ENCODE results near the gene RANBP3L.
A peak's percentile ranks its signal among the peaks of the same experiment; 100 is the strongest.

The RANBP3L gene

GRCh38 chr5:36243653-36244052 lies 58.0 kb downstream of the RANBP3L start:
- in situ Hi-C loops (cut with MboI; ENCODE audit: low sequenced_read_pairs, unreplicated experiment): no loop called here
- DNase-seq (ENCODE audit: low spot score): no peak
- TF ChIP-seq, protein P1, sequence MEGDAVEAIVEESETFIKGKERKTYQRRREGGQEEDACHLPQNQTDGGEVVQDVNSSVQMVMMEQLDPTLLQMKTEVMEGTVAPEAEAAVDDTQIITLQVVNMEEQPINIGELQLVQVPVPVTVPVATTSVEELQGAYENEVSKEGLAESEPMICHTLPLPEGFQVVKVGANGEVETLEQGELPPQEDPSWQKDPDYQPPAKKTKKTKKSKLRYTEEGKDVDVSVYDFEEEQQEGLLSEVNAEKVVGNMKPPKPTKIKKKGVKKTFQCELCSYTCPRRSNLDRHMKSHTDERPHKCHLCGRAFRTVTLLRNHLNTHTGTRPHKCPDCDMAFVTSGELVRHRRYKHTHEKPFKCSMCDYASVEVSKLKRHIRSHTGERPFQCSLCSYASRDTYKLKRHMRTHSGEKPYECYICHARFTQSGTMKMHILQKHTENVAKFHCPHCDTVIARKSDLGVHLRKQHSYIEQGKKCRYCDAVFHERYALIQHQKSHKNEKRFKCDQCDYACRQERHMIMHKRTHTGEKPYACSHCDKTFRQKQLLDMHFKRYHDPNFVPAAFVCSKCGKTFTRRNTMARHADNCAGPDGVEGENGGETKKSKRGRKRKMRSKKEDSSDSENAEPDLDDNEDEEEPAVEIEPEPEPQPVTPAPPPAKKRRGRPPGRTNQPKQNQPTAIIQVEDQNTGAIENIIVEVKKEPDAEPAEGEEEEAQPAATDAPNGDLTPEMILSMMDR (IDR thresholded peaks at IDR 0.05; ENCODE audit: borderline replicate concordance, control extremely low read depth, extremely low read depth, insufficient read depth, missing control alignments): no peak

GRCh38 chr5:36242534-36243485 lies 58.9 kb downstream of the RANBP3L start:
- in situ Hi-C loops (cut with MboI; ENCODE audit: low sequenced_read_pairs, unreplicated experiment): no loop called here
- TF ChIP-seq, protein P1 (IDR thresholded peaks at IDR 0.05; ENCODE audit: borderline replicate concordance, control extremely low read depth, extremely low read depth, insufficient read depth, missing control alignments): no peak
- no peak for DNase-seq (ENCODE audit: low spot score)

DNA sequence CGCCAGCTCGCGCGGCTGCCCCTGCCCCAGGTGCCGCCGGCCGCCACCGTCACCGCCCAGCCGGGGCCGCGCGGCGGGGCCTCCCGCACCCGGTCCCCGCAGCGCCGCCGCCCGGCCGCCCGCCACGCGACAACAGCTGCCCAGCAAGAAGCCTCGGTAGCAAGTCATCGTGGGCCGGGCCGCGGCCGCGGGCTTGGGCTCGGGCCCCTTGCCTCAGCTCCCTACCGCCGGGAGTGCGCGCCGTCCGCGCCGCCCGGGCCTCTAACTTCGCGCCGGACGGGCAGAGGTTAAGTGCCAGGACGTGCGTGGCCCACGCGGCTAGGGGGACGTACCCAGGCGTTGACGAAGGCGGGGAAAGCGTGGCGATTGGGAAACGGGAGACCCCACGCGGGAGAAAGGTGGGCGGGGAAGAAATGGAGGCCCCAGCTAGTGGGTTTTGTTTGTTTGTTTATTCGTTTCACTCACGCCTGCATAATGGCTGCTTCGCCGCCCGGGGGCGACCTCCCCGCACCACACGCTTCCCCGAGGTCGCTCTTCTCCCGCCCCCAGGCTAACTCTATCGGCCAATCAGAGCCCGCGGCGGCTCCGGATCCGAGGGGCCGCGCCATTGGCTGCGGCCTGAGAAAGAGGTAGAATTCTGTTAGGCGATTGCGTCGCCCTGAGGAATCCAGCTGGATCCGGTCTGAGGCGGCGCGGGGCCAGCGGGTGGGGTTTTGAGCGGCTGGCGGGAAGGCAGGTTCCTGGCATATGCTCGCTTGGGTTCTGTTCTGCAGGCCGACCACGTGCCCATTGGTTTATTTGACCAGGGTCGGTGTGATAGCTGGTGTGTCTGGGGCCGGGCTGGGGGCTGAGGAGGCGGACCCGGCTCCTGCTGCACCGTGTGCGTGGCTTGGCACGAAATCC lies 59.8 kb downstream of the RANBP3L start, which contains the start of gene NADK2:
TSS of gene NADK2 (minus strand) at position 295 of the 903 bp plus-strand sequence. CDS start at position 168, 127 bp downstream.
- TF ChIP-seq, protein P1 (IDR thresholded peaks at IDR 0.05; ENCODE audit: borderline replicate concordance, control extremely low read depth, extremely low read depth, insufficient read depth, missing control alignments): peak; percentile 63
- in situ Hi-C loops (cut with MboI; ENCODE audit: low sequenced_read_pairs, unreplicated experiment): no loop called here
- peak; percentile 96 for DNase-seq (ENCODE audit: low spot score)

GRCh38 chr5:36240779-36241630 lies 60.7 kb downstream of the RANBP3L start:
- peak; percentile 69 for DNase-seq (ENCODE audit: low spot score)
- in situ Hi-C loops (cut with MboI; ENCODE audit: low sequenced_read_pairs, unreplicated experiment): no loop called here
- TF ChIP-seq, protein P1 (IDR thresholded peaks at IDR 0.05; ENCODE audit: borderline replicate concordance, control extremely low read depth, extremely low read depth, insufficient read depth, missing control alignments): no peak

DNA sequence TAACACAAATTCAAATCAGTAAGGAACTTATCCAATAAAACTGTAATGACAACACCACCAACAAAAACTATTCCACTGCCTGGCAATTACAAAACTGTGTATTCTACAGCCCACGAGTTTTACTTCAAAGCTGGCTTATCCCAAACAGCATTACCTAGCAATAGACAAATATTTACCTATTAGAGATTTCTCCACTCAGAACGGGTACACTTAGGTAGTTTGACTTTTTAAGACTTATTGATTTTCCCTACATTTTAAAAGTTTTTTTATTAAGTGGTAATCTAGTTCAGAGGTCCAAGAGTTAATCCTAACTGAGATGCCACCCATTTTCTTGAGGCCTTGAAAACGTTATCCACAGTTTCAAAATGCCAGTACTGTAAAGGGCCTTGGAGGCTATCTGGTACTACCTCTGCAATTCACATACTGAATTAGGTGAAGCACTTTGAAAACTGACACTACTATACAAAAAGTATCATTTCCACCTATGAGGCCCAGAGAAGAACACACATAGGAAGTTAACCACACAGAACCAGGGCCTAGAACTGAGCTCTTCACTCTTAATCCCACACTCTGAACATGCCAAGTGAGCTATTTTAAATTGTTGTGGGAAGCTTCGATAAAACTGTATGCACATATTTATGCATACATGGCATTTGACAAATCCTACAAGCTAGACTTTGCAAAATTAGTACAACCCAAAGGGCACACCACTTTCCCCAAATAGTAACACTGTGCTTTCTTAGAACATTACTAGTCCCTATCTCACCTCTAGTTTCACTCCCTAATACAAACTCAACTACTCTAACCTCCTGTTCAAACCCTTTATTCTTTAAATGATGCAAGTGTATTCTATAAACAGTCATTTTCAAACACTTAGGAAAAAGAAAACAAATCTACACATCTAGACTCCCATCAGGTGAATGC lies 62.1 kb downstream of the RANBP3L start:
- no peak for DNase-seq (ENCODE audit: low spot score)
- TF ChIP-seq, protein P1 (IDR thresholded peaks at IDR 0.05; ENCODE audit: borderline replicate concordance, control extremely low read depth, extremely low read depth, insufficient read depth, missing control alignments): no peak
- in situ Hi-C loops (cut with MboI; ENCODE audit: low sequenced_read_pairs, unreplicated experiment): no loop called here

All from GM13976 (cell line).